Heart left ventricle (tissue), 16 donors: Measurements from ENCODE around the gene ENTPD3. TPM values are rescaled to one million over a fixed set of nuclear protein-coding genes. Genes with fewer than 3 reads are reported as not detected.
A peak's percentile ranks its signal among the peaks of the same experiment; 100 is the strongest.

Experiments
- ATAC-seq, 4 donors: fragments of 200-7000 bp; cut with Tn5 transposase; one replicate each; pipeline ENCODE4 v1.9.1; 2020 to 2022; ENCODE audit warnings: moderate library complexity in 4 of 4, mild to moderate bottlenecking in 3 of 4, moderate number of reproducible peaks in 1 of 4
- DNase-seq, 5 donors: peaks; one replicate each; pipeline ENCODE4 v3.0.0-alpha.2; 2020
- H3K27ac ChIP-seq, 12 donors: fragments of 200-600 bp; sonication (generic) in 4 of 12; one replicate each; pipeline versions ENCODE4 v1.5.0 to v1.8.0; 2016 to 2022; ENCODE audit warnings: mild to moderate bottlenecking in 2 of 12
- H3K27me3 ChIP-seq, 9 donors: fragments of 200-600 bp; sonication (generic) in 2 of 9; one replicate each; pipeline versions ENCODE4 v1.5.1 to v1.8.0; 2016 to 2022; ENCODE audit warnings: mild to moderate bottlenecking in 3 of 9
- H3K36me3 ChIP-seq, 9 donors: fragments of 200-600 bp; sonication (generic) in 2 of 9; one replicate each; pipeline versions ENCODE4 v1.5.0 to v1.8.0; 2018 to 2022; ENCODE audit warnings: mild to moderate bottlenecking in 2 of 9
- H3K4me1 ChIP-seq, 12 donors: fragments of 200-600 bp; sonication (generic) in 4 of 12; one replicate each; pipeline versions ENCODE4 v1.5.0 to v1.8.0; 2016 to 2022; ENCODE audit warnings: mild to moderate bottlenecking in 3 of 12
- H3K4me3 ChIP-seq, 12 donors: fragments of 200-600 bp; sonication (generic) in 4 of 12; one replicate each; pipeline versions ENCODE4 v1.5.0 to v1.8.0; 2017 to 2022; ENCODE audit warnings: mild to moderate bottlenecking in 9 of 12, moderate library complexity in 4 of 12
- H3K9me3 ChIP-seq, 12 donors: fragments of 200-600 bp; sonication (generic) in 4 of 12; one replicate each; pipeline versions ENCODE4 v1.5.0 to v1.8.0; 2016 to 2022; ENCODE audit warnings: mild to moderate bottlenecking in 1 of 12
- CTCF ChIP-seq, 12 donors: fragments of 200-600 bp; sonication (generic) in 4 of 12; IDR thresholded peaks; one replicate each; pipeline versions ENCODE4 v1.5.0 to v1.8.0; 2018 to 2022; ENCODE audit warnings: antibody characterized with exemption in 12 of 12, mild to moderate bottlenecking in 5 of 12
- POLR2A ChIP-seq, 2 donors: fragments of 450-650 bp; IDR thresholded peaks; one replicate each; pipeline ENCODE4 v1.6.1; 2017; ENCODE audit warnings: antibody characterized with exemption in 2 of 2, mild to moderate bottlenecking in 2 of 2, moderate library complexity in 2 of 2
- WGBS, 4 donors: extraction: QIAGEN DNeasy Blood & Tissue Kit in 2 of 4; methylation state at CpG; one replicate each; pipeline versions ENCODE4 v1.1.5 to v1.1.7; 2013 to 2018; 5-methylcytosine and 5-hydroxymethylcytosine counted together
- intact Hi-C, 10 donors: fragments of 100-400 bp; cut with DNase I; formaldehyde crosslinking; loops; one replicate each; pipeline versions ENCODE4 v1.11.1 to v1.14.2; 2022
- polyA plus RNA-seq, 2 donors: library from polyadenylated mRNA; stranded (reverse); fragments of 200-250 nt; gene quantifications; one replicate each; pipeline ENCODE4 v1.2.3, GENCODE V29; 2013
- total RNA-seq, 9 donors: library from RNA; depleted of rRNA in 2 of 9; stranded (reverse); fragments of >200 nt in 2 of 9; fragmentation: NEBNext Ultra II Directional in 3 of 9; extraction: Animal tissue kit (Norgen Biotek cat#: 25700) in 3 of 9; gene quantifications; one replicate each; pipeline versions ENCODE4 v1.1.0 to v1.2.4, GENCODE V29; 2016 to 2023
- donor health status: ischemic (EF 13 %, LVEDD 7.1; RV severe dilation, severe dysfunction).
- donor health status: healthy with polysubstance abuse.
- donor health status: DM: no; HTN: yes; CAD: no.
- donor health status: DM: no; HTN: no; CAD: no.
- donor health status: ischemic (EF 25% LVEDD 6.9; RV normal size, moderate dysfunction).
- donor health status: ischemic (EF 25% LVEDD 5.7; RV mildly dilated, moderate dysfunction).
- donor health status: healthy.
- donor health status: DM: yes; HTN: yes; CAD: no.
- donor health status: ischemic (EF 35%, LVEDD 5.7; RV mildly dilated, moderate dysfunction).
- donor health status: nonischemic (EF 11% LVEDD 7.7; RV severe dilation, severe dysfunction).
- donor health status: DM: yes; HTN: yes; CAD: no.
- donor health status: PGD.
- donor health status: ischemic (EF 29% LVEDD 5.4; RV normal size, mild dysfunction).
- donor health status: nonischemic (EF 23%, LVEDD 6.1; RV moderate dilation, normal function).

The ENTPD3 gene
- total and polyA plus RNA-seq, 11 donors = 0.12 to 0.83 (median 0.32) TPM

GRCh38 chr3:40453933-40454332 is 66.9 kb downstream of the ENTPD3 start:
- Histone ChIP-seq H3K4me3 (peak overlapping the region in 11 of 12 donors; percentile 61 to 82 (median 72)), H3K27me3 (no peaks in the 10 kb centered on the region), H3K36me3 (peaks cover 0 to 36% (median 19%) of the 10 kb centered on the region in 9 donors), H3K27ac (peak overlapping the region in 11 of 12 donors; percentile 79 to 98 (median 93)), H3K4me1 (peaks cover 11 to 47% (median 28%) of the 10 kb centered on the region in 12 donors), H3K9me3 (no peaks in the 10 kb centered on the region)
- TF ChIP-seq CTCF (IDR thresholded peaks at IDR 0.05) = no peak
- no peak for TF ChIP-seq POLR2A (IDR thresholded peaks at IDR 0.05)
- 35 to 43% (median 40%) methylated on average over 6 of the region's 6 CpGs for WGBS, 4 donors
- intact Hi-C loops = loop anchor here in 9 of 10 donors (2.0 to 10.0 kb wide), 12 partner anchors 68 to 249 kb away; partner anchors contain the start of genes ZNF621 (in 4 of the 9) and EIF1B (in 1 of the 9)
- DNase-seq (no peak), ATAC-seq (no peak)

GRCh38 chr3:40455328-40455727 is 68.3 kb downstream of the ENTPD3 start:
- 81 to 87% (median 85%) methylated on average over 4 of the region's 4 CpGs for WGBS, 4 donors
- ATAC-seq (no peak), DNase-seq (no peak)
- peaks cover 11 to 45% (median 30%) of the 10 kb centered on the region in 12 donors for H3K4me1 ChIP-seq
- no peak overlapping the region for H3K27ac ChIP-seq
- H3K4me3 ChIP-seq = no peak overlapping the region
- H3K9me3 ChIP-seq = no peaks in the 10 kb centered on the region
- peaks cover 0 to 36% (median 28%) of the 10 kb centered on the region in 9 donors for H3K36me3 ChIP-seq
- no peaks in the 10 kb centered on the region for H3K27me3 ChIP-seq
- no peak for TF ChIP-seq CTCF (IDR thresholded peaks at IDR 0.05)
- intact Hi-C loops = loop anchor here in 9 of 10 donors (5.0 to 10.0 kb wide), 6 partner anchors 67 to 251 kb away; partner anchors contain the start of gene ZNF621 (in 4 of the 9)

- Histone ChIP-seq H3K27me3 (no peaks in the 10 kb centered on the region), H3K9me3 (no peaks in the 10 kb centered on the region), H3K4me3 (peak overlapping the region; percentile 53 to 99 (median 88)), H3K27ac (peak overlapping the region; percentile 73 to 93 (median 86)), H3K4me1 (peaks cover 11 to 45% (median 30%) of the 10 kb centered on the region in 12 donors), H3K36me3 (peaks cover 2 to 37% (median 31%) of the 10 kb centered on the region in 9 donors)
- no peak for ATAC-seq
- WGBS, 4 donors = 43 to 59% (median 52%) methylated on average over 29 of the region's 29 CpGs
- no peak for DNase-seq
- TF ChIP-seq POLR2A (IDR thresholded peaks at IDR 0.05) = no peak
- TF ChIP-seq CTCF (IDR thresholded peaks at IDR 0.05) = no peak
- intact Hi-C loops = loop anchor here in 9 of 10 donors (2.0 to 10.0 kb wide), 7 partner anchors 66 to 252 kb away; partner anchors contain the start of gene ZNF621 (in 5 of the 9)
Measured at GRCh38 chr3:40456279-40456939, 69.4 kb downstream of the ENTPD3 start.
